Measurements from ENCODE around the gene CSAD.

Gene CSAD

DNA sequence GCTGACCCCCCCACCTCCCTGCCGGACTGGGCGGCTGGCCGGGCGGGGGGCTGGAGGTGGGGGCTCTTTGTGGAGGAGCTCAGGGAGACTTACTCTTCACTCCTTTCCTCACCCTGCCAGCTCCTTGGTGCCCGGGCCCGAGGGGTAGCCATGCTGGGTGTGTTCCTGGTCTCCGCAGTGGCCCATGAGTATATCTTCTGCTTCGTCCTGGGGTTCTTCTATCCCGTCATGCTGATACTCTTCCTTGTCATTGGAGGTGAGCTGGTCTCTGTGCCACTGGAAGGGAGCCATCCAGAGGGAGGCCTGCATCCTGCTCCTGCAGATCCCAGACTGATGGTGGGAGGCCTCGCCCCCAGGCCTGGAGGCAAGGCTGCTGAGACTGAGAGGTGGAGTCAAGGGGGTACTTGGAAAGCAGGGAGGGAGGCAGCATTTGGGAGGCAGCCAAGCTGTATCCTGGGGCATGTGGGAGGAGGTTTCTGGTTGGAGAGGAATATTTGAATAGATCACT, 57.7 kb downstream of the CSAD start:
- TF ChIP-seq EZH2phosphoT487 (conservative IDR thresholded peaks at IDR 0.05; ENCODE audit: low read length): no peak
- TF ChIP-seq, protein P1, sequence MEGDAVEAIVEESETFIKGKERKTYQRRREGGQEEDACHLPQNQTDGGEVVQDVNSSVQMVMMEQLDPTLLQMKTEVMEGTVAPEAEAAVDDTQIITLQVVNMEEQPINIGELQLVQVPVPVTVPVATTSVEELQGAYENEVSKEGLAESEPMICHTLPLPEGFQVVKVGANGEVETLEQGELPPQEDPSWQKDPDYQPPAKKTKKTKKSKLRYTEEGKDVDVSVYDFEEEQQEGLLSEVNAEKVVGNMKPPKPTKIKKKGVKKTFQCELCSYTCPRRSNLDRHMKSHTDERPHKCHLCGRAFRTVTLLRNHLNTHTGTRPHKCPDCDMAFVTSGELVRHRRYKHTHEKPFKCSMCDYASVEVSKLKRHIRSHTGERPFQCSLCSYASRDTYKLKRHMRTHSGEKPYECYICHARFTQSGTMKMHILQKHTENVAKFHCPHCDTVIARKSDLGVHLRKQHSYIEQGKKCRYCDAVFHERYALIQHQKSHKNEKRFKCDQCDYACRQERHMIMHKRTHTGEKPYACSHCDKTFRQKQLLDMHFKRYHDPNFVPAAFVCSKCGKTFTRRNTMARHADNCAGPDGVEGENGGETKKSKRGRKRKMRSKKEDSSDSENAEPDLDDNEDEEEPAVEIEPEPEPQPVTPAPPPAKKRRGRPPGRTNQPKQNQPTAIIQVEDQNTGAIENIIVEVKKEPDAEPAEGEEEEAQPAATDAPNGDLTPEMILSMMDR (IDR thresholded peaks at IDR 0.05; ENCODE audit: insufficient read depth, low read length, poor library complexity, severe bottlenecking): no peak
- no peaks in the 10 kb centered on the region for H3K27me3 ChIP-seq (ENCODE audit: low read length)
- no peaks in the 10 kb centered on the region for H3K79me2 ChIP-seq (ENCODE audit: insufficient read depth, low read length)
- H4K20me1 ChIP-seq (ENCODE audit: low read depth, low read length): no peaks in the 10 kb centered on the region
- no peaks in the 10 kb centered on the region for H3K36me3 ChIP-seq (ENCODE audit: low read length)
- H3K27ac ChIP-seq (ENCODE audit: low read depth, low read length): no peak overlapping the region
- no peak overlapping the region for H3K4me3 ChIP-seq (ENCODE audit: insufficient read depth, low read length, poor library complexity, severe bottlenecking)
- H3K9ac ChIP-seq (ENCODE audit: low read length): no peak overlapping the region
- H2AFZ ChIP-seq (ENCODE audit: low read depth, low read length, severe bottlenecking): no peak overlapping the region
- H3F3A ChIP-seq (ENCODE audit: insufficient read depth): no peaks in the 10 kb centered on the region
- H3K9me3 ChIP-seq (ENCODE audit: insufficient read depth, low read length): no peaks in the 10 kb centered on the region
- no peaks in the 10 kb centered on the region for H3K9me2 ChIP-seq (replicated peaks; ENCODE audit: insufficient read depth, low read length)
- H3K4me2 ChIP-seq (ENCODE audit: low read depth, low read length, poor library complexity, severe bottlenecking): no peak overlapping the region

DNA sequence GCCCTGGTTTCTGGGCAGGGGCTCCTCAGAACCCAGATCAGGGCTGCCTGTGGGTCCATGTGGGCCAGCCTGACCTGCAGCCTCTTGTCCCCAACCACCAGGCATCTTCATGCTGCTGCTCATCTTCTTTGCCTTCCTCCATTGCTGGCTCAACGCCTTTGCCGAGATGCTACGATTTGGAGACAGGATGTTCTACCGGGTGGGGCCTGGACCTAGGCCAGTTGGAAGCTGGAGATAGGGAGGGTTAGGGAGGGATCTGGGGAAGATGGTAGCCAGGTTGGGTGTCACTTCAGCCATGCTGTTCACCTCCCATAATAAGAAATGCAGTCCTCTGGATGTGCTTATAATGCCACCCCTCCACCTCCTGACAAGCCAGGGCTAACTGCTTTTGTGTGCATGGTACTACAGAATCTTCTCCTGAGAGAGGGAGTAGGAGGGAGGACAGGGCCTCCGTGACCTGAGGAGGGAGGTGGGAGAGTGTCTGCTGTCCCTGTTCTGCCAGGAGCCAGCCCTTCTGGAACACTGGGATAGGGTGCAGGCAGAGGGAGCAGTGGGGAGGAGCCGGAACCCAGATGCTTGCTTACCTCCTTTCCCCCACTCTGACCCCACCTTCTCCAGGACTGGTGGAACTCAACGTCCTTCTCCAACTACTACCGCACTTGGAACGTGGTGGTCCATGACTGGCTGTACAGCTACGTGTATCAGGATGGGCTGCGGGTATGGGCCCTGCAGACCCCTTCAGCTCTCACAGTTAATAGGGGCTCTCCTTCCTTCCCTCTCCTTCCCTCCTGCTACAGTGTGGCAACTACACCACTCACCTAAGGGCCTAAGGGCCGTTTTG, 59.8 kb downstream of the CSAD start:
- no peaks in the 10 kb centered on the region for H3K27me3 ChIP-seq (ENCODE audit: low read length)
- TF ChIP-seq, protein P1 (IDR thresholded peaks at IDR 0.05; ENCODE audit: insufficient read depth, low read length, poor library complexity, severe bottlenecking): no peak
- TF ChIP-seq EZH2phosphoT487 (conservative IDR thresholded peaks at IDR 0.05; ENCODE audit: low read length): no peak
- no peaks in the 10 kb centered on the region for H3K79me2 ChIP-seq (ENCODE audit: insufficient read depth, low read length)
- H3K36me3 ChIP-seq (ENCODE audit: low read length): no peaks in the 10 kb centered on the region
- H3F3A ChIP-seq (ENCODE audit: insufficient read depth): no peaks in the 10 kb centered on the region
- H3K4me3 ChIP-seq (ENCODE audit: insufficient read depth, low read length, poor library complexity, severe bottlenecking): no peak overlapping the region
- no peaks in the 10 kb centered on the region for H4K20me1 ChIP-seq (ENCODE audit: low read depth, low read length)
- H3K27ac ChIP-seq (ENCODE audit: low read depth, low read length): no peak overlapping the region
- H3K9me2 ChIP-seq (replicated peaks; ENCODE audit: insufficient read depth, low read length): no peaks in the 10 kb centered on the region
- H3K9me3 ChIP-seq (ENCODE audit: insufficient read depth, low read length): no peaks in the 10 kb centered on the region
- no peak overlapping the region for H3K9ac ChIP-seq (ENCODE audit: low read length)
- no peak overlapping the region for H3K4me2 ChIP-seq (ENCODE audit: low read depth, low read length, poor library complexity, severe bottlenecking)
- no peak overlapping the region for H2AFZ ChIP-seq (ENCODE audit: low read depth, low read length, severe bottlenecking)

DNA sequence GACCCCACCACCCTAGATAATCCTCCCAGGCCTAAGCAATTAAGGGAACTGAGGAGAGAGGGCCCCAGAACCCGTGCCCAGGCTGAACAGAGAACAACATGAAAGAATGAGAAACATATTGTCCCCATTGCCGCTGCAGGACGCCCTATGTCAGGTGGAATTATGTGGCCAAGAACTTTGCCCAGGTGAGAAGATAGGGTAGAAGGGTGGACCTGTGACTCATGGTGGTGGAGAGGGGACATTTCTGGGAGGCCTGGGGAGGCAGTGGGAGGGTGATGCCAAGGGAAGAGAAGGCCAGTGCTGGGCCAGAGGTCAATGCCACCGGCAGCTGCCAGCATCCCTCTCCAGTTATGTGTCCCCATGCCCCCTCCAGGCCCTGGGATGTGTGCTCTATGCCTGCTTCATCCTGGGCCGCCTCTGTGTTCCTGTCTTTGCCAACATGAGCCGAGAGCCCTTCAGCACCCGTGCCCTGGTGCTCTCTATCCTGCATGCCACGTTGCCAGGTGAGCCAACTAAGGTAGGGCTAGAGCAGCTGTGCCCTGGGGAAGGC, 61.9 kb downstream of the CSAD start:
- no peaks in the 10 kb centered on the region for H3K9me3 ChIP-seq (ENCODE audit: insufficient read depth, low read length)
- no peaks in the 10 kb centered on the region for H4K20me1 ChIP-seq (ENCODE audit: low read depth, low read length)
- no peak for TF ChIP-seq EZH2phosphoT487 (conservative IDR thresholded peaks at IDR 0.05; ENCODE audit: low read length)
- TF ChIP-seq, protein P1 (IDR thresholded peaks at IDR 0.05; ENCODE audit: insufficient read depth, low read length, poor library complexity, severe bottlenecking): no peak
- no peaks in the 10 kb centered on the region for H3K9me2 ChIP-seq (replicated peaks; ENCODE audit: insufficient read depth, low read length)
- H3K79me2 ChIP-seq (ENCODE audit: insufficient read depth, low read length): no peaks in the 10 kb centered on the region
- no peak overlapping the region for H3K4me2 ChIP-seq (ENCODE audit: low read depth, low read length, poor library complexity, severe bottlenecking)
- no peaks in the 10 kb centered on the region for H3K36me3 ChIP-seq (ENCODE audit: low read length)
- H3K4me3 ChIP-seq (ENCODE audit: insufficient read depth, low read length, poor library complexity, severe bottlenecking): no peak overlapping the region
- no peak overlapping the region for H3K9ac ChIP-seq (ENCODE audit: low read length)
- H2AFZ ChIP-seq (ENCODE audit: low read depth, low read length, severe bottlenecking): no peak overlapping the region
- H3K27me3 ChIP-seq (ENCODE audit: low read length): no peaks in the 10 kb centered on the region
- H3F3A ChIP-seq (ENCODE audit: insufficient read depth): no peaks in the 10 kb centered on the region
- no peak overlapping the region for H3K27ac ChIP-seq (ENCODE audit: low read depth, low read length)
